Upper lobe of right lung (tissue), 1 donor: ENCODE results near the gene TRAPPC10. TPM values are rescaled to one million over a fixed set of nuclear protein-coding genes. Genes with fewer than 3 reads are reported as not detected.
A peak's percentile ranks its signal among the peaks of the same experiment; 100 is the strongest.

Experiments used
- ATAC-seq: fragments of 200-7000 bp; cut with Tn5 transposase; one replicate; pipeline ENCODE4 v1.9.1; 2020; ENCODE audit warnings: mild to moderate bottlenecking, moderate library complexity
- DNase-seq: peaks from one replicate; pipeline ENCODE4 v3.0.0-alpha.2; 2020
- H3K27ac ChIP-seq: fragments of 200-600 bp; one replicate; pipeline ENCODE4 v1.8.0; 2022
- H3K27me3 ChIP-seq: fragments of 200-600 bp; one replicate; pipeline ENCODE4 v1.8.0; 2022; ENCODE audit warnings: mild to moderate bottlenecking
- H3K36me3 ChIP-seq: fragments of 200-600 bp; one replicate; pipeline ENCODE4 v1.8.0; 2022
- H3K4me1 ChIP-seq: fragments of 200-600 bp; one replicate; pipeline ENCODE4 v1.8.0; 2022
- H3K4me3 ChIP-seq: fragments of 200-600 bp; one replicate; pipeline ENCODE4 v1.8.0; 2022; ENCODE audit warnings: mild to moderate bottlenecking
- H3K9me3 ChIP-seq: fragments of 200-600 bp; one replicate; pipeline ENCODE4 v1.8.0; 2022
- intact Hi-C: fragments of 100-400 bp; cut with DNase I; formaldehyde crosslinking; loops from one replicate; pipeline ENCODE4 v1.11.0; 2022
- total RNA-seq: library from RNA; stranded (reverse); fragmentation: NEBNext Ultra II Directional; extraction: Animal tissue kit (Norgen Biotek cat#: 25700); gene quantifications from one replicate; pipeline ENCODE4 v1.2.1, GENCODE V29; 2021
- TF ChIP-seq, protein P1 (sequence below): fragments of 200-600 bp; IDR thresholded peaks from one replicate; pipeline ENCODE4 v1.8.0; 2022; ENCODE audit warnings: antibody characterized with exemption
- donor health status: DM: no; HTN: yes; CAD: no; lungs with severe emphysema.

TRAPPC10 gene
- total RNA-seq, 1 donor from 2014 or later = 42.6 TPM

DNA sequence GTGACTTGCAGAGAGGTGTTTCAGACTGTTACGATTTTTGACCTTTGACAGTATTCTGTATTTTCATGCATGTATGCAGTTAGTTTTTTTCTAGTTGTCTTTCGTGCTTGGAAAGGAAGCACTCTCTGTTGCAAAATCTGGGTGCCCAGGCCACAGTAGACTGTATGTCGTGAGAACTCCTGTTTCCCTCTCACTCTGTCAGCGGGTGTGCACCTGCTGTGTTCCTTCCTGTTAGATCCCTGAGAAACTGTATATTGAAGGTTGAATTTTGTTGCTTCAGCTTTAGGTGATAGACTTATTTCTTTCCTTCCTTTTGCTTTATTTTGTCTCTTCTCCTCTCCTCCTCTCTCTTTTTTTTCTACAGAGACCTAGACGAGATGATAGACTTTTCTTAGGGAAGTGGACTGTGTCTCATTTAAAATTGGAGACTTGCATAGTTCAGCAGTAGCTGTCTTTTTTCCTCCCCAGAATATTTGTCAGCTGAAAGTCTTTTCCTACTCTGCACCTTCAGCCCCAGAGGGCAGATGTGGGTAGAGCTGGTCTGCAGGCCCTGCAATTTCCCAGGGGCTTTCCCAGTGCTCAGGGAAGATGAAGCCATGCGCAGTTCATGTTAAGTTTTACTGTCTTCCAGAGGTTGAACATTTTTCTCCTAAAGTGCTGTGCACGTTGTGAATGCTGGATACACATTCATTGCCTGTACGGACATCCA is 1.4 kb downstream of the TRAPPC10 start:
- Histone ChIP-seq H3K4me3 (peak overlapping the region; percentile 85), H3K27ac (peak overlapping the region; percentile 94), H3K27me3 (no peaks in the 10 kb centered on the region), H3K36me3 (no peaks in the 10 kb centered on the region), H3K4me1 (peaks cover 30% of the 10 kb centered on the region), H3K9me3 (no peaks in the 10 kb centered on the region)
- ATAC-seq (no peak), DNase-seq (no peak)
- intact Hi-C loops = no loop called here
- TF ChIP-seq, protein P1, sequence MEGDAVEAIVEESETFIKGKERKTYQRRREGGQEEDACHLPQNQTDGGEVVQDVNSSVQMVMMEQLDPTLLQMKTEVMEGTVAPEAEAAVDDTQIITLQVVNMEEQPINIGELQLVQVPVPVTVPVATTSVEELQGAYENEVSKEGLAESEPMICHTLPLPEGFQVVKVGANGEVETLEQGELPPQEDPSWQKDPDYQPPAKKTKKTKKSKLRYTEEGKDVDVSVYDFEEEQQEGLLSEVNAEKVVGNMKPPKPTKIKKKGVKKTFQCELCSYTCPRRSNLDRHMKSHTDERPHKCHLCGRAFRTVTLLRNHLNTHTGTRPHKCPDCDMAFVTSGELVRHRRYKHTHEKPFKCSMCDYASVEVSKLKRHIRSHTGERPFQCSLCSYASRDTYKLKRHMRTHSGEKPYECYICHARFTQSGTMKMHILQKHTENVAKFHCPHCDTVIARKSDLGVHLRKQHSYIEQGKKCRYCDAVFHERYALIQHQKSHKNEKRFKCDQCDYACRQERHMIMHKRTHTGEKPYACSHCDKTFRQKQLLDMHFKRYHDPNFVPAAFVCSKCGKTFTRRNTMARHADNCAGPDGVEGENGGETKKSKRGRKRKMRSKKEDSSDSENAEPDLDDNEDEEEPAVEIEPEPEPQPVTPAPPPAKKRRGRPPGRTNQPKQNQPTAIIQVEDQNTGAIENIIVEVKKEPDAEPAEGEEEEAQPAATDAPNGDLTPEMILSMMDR = no peak

DNA sequence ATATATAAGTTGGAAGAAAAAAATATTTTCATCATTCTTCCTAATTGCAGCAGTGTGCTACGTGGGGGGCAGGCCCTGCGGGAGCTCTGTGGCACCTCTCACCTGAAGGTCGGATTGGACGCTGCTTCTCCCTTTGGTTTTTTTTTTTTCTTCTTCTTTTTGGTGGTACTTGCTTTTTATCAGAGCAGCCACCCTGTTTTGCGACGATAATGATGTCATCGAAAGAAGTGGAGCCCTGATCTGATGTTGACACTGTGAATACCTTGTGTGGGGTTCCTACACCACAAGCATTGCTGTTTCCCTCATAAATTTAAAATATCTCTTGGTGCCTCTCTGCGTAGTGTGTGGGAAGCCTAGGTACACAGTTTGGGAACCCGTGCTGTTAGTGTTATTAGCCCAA is 5.5 kb downstream of the TRAPPC10 start:
- no peak overlapping the region for H3K27ac ChIP-seq
- H3K36me3 ChIP-seq = no peaks in the 10 kb centered on the region
- TF ChIP-seq, protein P1 = no peak
- H3K9me3 ChIP-seq = no peaks in the 10 kb centered on the region
- intact Hi-C loops = no loop called here
- no peak overlapping the region for H3K4me3 ChIP-seq
- ATAC-seq (no peak), DNase-seq (no peak)
- peaks cover 48% of the 10 kb centered on the region for H3K4me1 ChIP-seq
- no peaks in the 10 kb centered on the region for H3K27me3 ChIP-seq

DNA sequence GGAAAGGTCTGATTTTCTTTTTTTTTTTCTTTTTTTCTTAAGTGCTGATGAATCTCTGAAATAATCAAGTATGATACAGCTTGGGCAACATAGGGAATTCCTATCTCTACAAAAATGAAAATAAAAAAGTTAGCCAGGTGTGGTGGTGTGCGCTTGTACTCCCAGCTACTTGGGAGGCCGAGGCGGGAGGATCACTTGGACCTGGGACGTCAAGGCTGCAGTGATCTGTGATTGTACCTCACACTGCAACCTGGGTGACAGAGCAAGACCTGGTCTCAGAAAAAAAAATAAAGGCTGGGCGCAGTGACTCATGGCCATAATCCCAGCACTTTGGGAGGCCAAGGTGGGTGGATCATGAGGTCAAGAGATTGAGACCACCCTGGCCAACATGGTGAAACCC is 6.0 kb downstream of the TRAPPC10 start:
- DNase-seq = no peak
- TF ChIP-seq, protein P1 = no peak
- intact Hi-C loops = no loop called here
- ATAC-seq = no peak
- H3K9me3 ChIP-seq = no peaks in the 10 kb centered on the region
- no peaks in the 10 kb centered on the region for H3K36me3 ChIP-seq
- H3K27me3 ChIP-seq = no peaks in the 10 kb centered on the region
- no peak overlapping the region for H3K27ac ChIP-seq
- H3K4me3 ChIP-seq = no peak overlapping the region
- H3K4me1 ChIP-seq = peaks cover 48% of the 10 kb centered on the region

DNA sequence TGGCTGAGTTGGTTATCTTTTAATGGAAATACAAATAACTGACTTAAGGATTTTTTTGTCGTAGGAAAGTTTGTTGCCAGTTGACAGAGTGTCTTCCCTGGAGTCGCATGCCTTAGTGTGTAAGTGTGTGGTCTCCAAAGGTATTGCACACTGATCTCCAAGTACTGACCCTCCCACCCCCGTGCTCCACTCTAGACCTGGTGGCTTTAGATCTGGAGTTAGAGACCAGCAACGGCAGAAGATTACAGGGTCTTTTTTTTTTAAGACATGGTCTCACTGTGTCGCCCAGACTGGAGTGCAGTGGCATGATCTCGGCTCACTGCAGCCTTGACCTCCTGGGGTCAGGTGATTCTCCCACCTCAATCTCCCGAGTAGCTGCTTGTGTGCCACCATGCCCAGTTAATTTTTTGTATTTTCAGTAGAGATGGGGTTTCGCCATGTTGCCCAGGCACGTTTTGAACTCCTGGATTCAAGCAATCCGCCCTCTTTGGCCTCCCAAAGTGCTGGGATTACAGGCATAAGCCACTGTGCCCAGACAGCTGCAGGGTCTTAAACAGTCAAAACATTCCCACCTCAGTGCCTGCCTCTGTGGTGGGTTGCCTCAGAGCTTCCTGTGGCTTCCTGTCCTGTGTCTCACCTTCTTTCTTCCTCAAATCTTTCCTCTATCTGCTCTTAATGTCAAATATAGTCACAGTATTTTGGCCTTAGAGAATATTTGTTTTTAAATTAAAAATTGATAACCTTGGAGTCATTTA is 6.9 kb downstream of the TRAPPC10 start:
- H3K4me3 ChIP-seq = no peak overlapping the region
- TF ChIP-seq, protein P1 = no peak
- no peaks in the 10 kb centered on the region for H3K9me3 ChIP-seq
- H3K4me1 ChIP-seq = peaks cover 41% of the 10 kb centered on the region
- intact Hi-C loops = no loop called here
- no peaks in the 10 kb centered on the region for H3K27me3 ChIP-seq
- H3K27ac ChIP-seq = no peak overlapping the region
- DNase-seq = no peak
- ATAC-seq = no peak
- H3K36me3 ChIP-seq = no peaks in the 10 kb centered on the region

DNA sequence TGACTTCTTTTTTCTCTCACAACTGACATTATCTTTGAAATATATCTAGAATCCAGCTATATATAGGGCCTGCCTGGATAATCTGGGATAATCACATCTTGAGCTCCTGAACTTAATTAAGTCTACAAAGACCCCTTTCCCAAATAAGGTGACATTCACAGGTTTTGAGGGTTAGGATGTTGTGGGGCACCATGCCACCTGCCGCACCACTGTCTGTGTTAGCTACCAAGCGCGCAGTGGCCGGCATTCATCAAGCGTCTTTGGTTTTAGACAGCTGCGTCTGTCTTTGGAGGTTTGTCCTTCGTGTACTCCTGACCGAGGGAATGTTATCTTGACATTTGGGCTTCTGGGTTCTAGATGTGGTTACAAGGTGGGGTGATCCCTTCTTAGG is 7.5 kb downstream of the TRAPPC10 start:
- Histone ChIP-seq H3K27ac (no peak overlapping the region), H3K27me3 (no peaks in the 10 kb centered on the region), H3K9me3 (no peaks in the 10 kb centered on the region), H3K36me3 (no peaks in the 10 kb centered on the region), H3K4me3 (no peak overlapping the region), H3K4me1 (peaks cover 43% of the 10 kb centered on the region)
- ATAC-seq (no peak), DNase-seq (no peak)
- intact Hi-C loops = no loop called here
- TF ChIP-seq, protein P1 = no peak
